VCaP (cell line): ENCODE results near the gene SUPT20HL1.

Experiments
- H3K27ac ChIP-seq: fragments of 450-650 bp; 2 replicates; pipeline ENCODE4 v1.5.1; 2017
- TF ChIP-seq, protein P1 (sequence below): fragments of 450-650 bp; conservative IDR thresholded peaks from 2 replicates; pipeline ENCODE4 v1.5.1; 2017; ENCODE audit warnings: mild to moderate bottlenecking, moderate library complexity

Gene SUPT20HL1

GRCh38 chrX:24332878-24333277, 27.6 kb upstream of the SUPT20HL1 start:
- TF ChIP-seq, protein P1, sequence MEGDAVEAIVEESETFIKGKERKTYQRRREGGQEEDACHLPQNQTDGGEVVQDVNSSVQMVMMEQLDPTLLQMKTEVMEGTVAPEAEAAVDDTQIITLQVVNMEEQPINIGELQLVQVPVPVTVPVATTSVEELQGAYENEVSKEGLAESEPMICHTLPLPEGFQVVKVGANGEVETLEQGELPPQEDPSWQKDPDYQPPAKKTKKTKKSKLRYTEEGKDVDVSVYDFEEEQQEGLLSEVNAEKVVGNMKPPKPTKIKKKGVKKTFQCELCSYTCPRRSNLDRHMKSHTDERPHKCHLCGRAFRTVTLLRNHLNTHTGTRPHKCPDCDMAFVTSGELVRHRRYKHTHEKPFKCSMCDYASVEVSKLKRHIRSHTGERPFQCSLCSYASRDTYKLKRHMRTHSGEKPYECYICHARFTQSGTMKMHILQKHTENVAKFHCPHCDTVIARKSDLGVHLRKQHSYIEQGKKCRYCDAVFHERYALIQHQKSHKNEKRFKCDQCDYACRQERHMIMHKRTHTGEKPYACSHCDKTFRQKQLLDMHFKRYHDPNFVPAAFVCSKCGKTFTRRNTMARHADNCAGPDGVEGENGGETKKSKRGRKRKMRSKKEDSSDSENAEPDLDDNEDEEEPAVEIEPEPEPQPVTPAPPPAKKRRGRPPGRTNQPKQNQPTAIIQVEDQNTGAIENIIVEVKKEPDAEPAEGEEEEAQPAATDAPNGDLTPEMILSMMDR = no peak
- H3K27ac ChIP-seq = no peak overlapping the region

DNA sequence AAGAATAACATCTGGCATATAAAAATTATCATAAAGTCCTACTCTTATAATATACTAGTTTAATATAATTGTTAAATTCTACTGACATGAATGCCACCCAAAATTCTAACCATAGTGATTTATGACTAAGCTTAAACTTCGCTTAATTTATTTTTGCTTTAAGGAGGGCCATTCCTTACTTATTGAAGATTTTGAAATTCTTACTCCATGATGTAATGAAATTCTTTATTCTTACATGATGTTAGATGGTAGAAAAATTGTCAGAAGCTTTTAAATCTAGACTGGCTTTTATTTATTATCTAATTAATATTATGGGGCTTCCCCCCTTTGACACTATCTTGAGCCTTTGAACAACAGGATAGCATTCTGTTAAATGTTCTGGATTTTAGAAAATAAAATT, 27.1 kb upstream of the SUPT20HL1 start:
- TF ChIP-seq, protein P1 = no peak
- H3K27ac ChIP-seq = no peak overlapping the region

- no peak overlapping the region for H3K27ac ChIP-seq
- TF ChIP-seq, protein P1 = no peak
Measured at GRCh38 chrX:24334461-24334860, 26.0 kb upstream of the SUPT20HL1 start.

GRCh38 chrX:24335871-24336270, 24.6 kb upstream of the SUPT20HL1 start:
- TF ChIP-seq, protein P1 = no peak
- H3K27ac ChIP-seq = no peak overlapping the region

- TF ChIP-seq, protein P1 = no peak
Measured at GRCh38 chrX:24339911-24340310, 20.5 kb upstream of the SUPT20HL1 start.

DNA sequence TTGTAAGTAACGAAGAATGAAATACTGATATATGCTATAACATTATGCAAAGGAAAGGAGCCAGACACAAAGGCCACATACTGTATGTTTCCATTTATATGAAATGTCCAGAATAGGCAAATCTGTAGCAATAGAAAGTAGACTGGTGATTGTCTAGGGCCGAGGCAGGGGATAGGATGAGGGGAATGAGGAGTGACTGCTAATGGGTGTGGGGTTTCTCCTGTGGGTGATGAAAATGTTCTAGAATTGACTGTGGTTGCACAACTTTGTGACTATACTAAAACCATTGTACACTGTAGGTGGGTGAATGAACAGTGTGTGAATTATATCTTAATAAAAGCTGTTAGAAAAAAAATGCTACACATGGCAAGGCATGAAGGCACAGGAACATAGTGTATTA, 19.9 kb upstream of the SUPT20HL1 start:
- TF ChIP-seq, protein P1 = no peak
- no peak overlapping the region for H3K27ac ChIP-seq

More at GRCh38 chrX:24339911-24340310, 20.5 kb upstream of the SUPT20HL1 start:
- H3K27ac ChIP-seq = no peak overlapping the region

DNA sequence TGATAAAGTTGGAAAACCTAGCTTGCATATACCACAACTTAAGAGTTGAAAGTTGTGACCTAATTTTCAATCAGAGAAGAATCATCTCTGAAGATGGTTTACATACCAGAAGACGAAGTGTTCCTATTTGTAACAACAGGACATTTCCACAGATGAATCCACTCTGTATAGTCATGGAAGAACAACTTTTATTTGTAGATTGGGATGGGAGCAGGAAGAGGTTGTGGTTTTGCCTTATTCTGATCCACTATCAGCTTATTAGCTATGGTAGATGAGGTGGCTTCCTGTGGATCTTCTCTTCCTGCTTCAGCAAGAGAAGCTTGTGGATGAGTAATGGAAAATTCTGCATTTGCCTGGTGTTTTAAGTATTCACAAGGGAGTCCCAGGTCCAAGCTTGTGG, 18.6 kb upstream of the SUPT20HL1 start:
- TF ChIP-seq, protein P1 = no peak
- H3K27ac ChIP-seq = no peak overlapping the region

DNA sequence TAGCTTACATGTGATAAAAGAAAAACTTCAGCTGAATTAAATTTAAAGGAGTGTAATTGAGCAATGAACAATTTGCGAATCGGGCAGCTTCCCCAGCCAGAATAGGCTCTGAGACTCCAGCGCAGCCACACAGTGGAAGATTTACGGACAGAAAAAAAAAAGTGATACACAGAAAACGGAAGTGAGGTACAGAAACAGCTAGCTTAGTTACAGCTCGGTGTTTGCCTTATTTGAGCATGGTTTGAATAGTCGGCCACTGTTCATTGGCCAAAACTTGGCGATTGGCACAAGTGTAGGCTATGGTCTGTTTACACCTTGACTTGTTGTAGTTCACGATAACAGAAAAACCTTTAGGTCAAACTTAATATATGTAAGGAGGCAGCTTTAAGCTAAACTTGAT, 16.7 kb upstream of the SUPT20HL1 start:
- TF ChIP-seq, protein P1 = no peak
- H3K27ac ChIP-seq = no peak overlapping the region
